ENCODE data around the gene SPNS1.

DNA sequence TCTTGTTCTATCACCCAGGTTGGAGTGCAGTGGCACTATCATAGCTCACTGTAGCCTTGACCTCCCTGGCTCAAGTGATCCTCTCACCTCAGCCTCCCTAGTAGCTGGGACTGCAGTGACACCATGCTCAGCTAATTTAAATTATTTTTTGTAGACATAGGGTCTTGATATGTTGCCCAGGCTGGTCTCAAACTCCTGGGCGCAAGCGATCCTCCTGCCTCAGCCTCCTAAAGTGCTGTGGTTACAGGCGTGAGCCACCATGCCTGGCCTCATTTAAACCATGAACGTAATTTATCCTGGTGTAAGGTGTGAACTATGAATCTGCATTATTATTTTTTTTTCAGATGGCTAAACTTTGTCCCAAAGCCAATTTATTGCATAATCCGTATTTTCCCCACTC is 47.6 kb downstream of the SPNS1 start:
- TF ChIP-seq GATA2 (IDR thresholded peaks at IDR 0.05; ENCODE audit: low read depth, low read length) (no peak), GATA3 (IDR thresholded peaks at IDR 0.05; ENCODE audit: low read depth, low read length) (no peak)
